ENCODE data around the gene MRPL58.

Gene MRPL58

DNA sequence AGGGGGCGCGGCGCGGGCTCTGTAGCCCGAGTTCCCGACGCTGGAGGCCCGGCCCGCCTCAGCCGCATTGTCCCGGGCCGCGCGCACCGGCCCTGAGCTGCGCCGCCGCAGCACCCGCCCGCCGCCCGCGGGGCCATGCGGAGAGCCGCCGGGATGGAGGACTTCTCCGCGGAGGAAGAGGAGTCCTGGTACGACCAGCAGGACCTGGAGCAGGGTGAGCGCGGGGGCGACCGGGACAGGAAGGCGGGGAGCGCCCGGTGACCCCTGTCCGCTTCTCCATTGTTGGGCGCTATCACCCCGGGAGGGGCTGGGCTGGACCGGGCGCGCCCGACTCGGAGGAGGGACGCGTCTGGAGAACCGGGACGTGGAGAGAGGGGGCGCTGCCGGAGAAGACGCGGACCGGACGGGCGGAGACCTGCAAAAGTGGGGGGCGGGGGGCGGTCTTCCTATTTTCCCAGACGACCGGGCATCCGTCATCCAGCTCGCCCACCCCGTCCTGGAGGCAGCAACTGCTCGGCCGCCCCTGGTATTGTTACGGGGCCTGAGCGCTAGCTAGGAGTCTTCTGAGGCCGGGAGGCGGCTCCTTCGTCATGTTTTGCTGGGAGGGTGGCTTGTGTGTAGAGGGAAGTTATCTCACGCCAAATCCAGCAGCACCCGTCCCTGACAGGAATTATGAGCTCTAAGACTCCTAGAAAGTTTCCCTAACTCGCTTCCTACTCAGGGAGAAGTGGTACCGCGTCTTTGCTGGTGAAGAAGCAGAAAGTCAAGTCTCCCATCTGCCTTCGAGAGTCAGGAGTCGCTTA lies 24.4 kb upstream of the MRPL58 start:
- peak overlapping the region; percentile 33 for H3K4me3 ChIP-seq (ENCODE audit: low read depth, low read length)
- no peak for TF ChIP-seq CTCF (IDR thresholded peaks at IDR 0.05; ENCODE audit: borderline replicate concordance, insufficient read depth, low read depth, low read length)

GRCh38 chr17:74990581-74991105 lies 21.8 kb upstream of the MRPL58 start:
- no peak overlapping the region for H3K4me3 ChIP-seq (ENCODE audit: low read depth, low read length)
- no peak for TF ChIP-seq CTCF (IDR thresholded peaks at IDR 0.05; ENCODE audit: borderline replicate concordance, insufficient read depth, low read depth, low read length)

GRCh38 chr17:74992223-74992622 lies 20.2 kb upstream of the MRPL58 start:
- TF ChIP-seq CTCF (IDR thresholded peaks at IDR 0.05; ENCODE audit: borderline replicate concordance, insufficient read depth, low read depth, low read length): no peak
- no peak overlapping the region for H3K4me3 ChIP-seq (ENCODE audit: low read depth, low read length)

- no peak overlapping the region for H3K4me3 ChIP-seq (ENCODE audit: low read depth, low read length)
- TF ChIP-seq CTCF (IDR thresholded peaks at IDR 0.05; ENCODE audit: borderline replicate concordance, insufficient read depth, low read depth, low read length): no peak
These were observed 18.0 kb upstream of the MRPL58 start for GRCh38 chr17:74994440-74994839.

- no peak for TF ChIP-seq CTCF (IDR thresholded peaks at IDR 0.05; ENCODE audit: borderline replicate concordance, insufficient read depth, low read depth, low read length)
- H3K4me3 ChIP-seq (ENCODE audit: low read depth, low read length): no peak overlapping the region
These were observed 16.6 kb upstream of the MRPL58 start for GRCh38 chr17:74995847-74996246.

- no peak overlapping the region for H3K4me3 ChIP-seq (ENCODE audit: low read depth, low read length)
- TF ChIP-seq CTCF (IDR thresholded peaks at IDR 0.05; ENCODE audit: borderline replicate concordance, insufficient read depth, low read depth, low read length): no peak
These were observed 13.7 kb upstream of the MRPL58 start for GRCh38 chr17:74998783-74999182.

- no peak overlapping the region for H3K4me3 ChIP-seq (ENCODE audit: low read depth, low read length)
- no peak for TF ChIP-seq CTCF (IDR thresholded peaks at IDR 0.05; ENCODE audit: borderline replicate concordance, insufficient read depth, low read depth, low read length)
These were observed 12.9 kb upstream of the MRPL58 start for GRCh38 chr17:74999523-74999922.

Measured in GM12875 (cell line).